ENCODE measurements around the gene L3MBTL4.

Gene L3MBTL4

DNA sequence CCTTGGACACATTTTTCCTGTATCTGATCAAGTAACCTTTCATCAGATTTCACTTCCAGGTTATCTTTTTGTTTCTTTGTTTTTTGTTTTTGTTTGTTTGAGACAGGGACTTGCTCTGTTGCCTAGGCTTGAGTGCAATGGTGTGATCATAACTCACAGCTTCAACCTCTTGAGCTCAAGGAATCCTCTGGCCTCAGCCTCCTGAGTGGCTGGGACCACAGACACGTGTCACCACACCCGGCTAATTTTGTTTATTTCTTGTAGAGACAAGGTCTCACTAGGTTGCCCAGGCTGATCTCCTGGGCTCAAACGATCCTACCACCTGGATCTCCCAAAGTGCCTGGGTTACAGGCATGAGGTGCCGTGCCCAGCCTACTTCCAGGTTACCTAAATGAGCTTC, 124.9 kb downstream of the L3MBTL4 start:
- no peak overlapping the region for H3K4me3 ChIP-seq
- no peak overlapping the region for H3K27ac ChIP-seq
- TF ChIP-seq, protein P1, sequence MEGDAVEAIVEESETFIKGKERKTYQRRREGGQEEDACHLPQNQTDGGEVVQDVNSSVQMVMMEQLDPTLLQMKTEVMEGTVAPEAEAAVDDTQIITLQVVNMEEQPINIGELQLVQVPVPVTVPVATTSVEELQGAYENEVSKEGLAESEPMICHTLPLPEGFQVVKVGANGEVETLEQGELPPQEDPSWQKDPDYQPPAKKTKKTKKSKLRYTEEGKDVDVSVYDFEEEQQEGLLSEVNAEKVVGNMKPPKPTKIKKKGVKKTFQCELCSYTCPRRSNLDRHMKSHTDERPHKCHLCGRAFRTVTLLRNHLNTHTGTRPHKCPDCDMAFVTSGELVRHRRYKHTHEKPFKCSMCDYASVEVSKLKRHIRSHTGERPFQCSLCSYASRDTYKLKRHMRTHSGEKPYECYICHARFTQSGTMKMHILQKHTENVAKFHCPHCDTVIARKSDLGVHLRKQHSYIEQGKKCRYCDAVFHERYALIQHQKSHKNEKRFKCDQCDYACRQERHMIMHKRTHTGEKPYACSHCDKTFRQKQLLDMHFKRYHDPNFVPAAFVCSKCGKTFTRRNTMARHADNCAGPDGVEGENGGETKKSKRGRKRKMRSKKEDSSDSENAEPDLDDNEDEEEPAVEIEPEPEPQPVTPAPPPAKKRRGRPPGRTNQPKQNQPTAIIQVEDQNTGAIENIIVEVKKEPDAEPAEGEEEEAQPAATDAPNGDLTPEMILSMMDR (IDR thresholded peaks at IDR 0.05): no peak
- DNase-seq (ENCODE audit: low spot score): no peak

DNA sequence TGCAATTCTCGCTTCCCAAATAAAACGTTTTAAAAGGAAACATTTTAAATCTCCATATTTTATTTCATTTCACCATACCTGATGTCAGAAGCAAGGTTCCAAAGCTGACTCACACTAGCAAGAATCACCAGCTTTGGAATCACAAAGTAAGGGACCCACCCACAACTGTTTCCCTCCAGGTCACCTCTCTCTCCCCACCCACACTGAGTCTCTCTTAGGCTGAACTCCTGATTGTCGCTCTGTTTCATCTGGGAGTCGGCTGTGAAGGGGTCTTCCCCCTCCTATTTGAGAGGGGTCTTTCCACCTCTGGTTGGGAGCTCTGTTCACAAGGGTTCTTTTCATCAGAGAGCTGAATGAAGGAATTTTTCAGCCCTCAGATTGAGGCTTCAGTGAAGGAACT, 128.1 kb downstream of the L3MBTL4 start:
- no peak overlapping the region for H3K4me3 ChIP-seq
- TF ChIP-seq, protein P1 (IDR thresholded peaks at IDR 0.05): no peak
- no peak for DNase-seq (ENCODE audit: low spot score)
- H3K27ac ChIP-seq: no peak overlapping the region

DNA sequence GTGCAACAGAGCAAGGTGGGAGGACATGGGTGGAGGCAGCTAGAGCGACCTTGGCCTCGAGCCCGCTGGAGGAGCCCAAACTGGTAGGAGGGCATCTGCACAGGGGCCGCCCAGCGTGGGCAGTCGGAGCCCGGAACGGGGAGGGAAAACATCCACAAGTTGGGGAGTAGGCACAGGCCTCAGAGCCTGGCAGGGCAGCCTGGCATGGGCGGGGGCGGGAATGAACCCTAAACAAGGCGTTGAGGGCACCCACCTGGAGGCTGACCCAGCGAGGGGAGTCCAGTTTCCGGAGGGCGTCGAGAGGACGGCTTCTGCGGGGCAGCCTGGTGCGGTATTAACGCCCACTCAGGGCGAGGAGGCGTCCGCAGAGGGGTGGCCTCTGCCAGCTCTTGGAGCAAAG, 129.9 kb downstream of the L3MBTL4 start:
- Histone ChIP-seq H3K27ac (no peak overlapping the region), H3K4me3 (no peak overlapping the region)
- TF ChIP-seq, protein P1 (IDR thresholded peaks at IDR 0.05): no peak
- DNase-seq (ENCODE audit: low spot score): no peak

DNA sequence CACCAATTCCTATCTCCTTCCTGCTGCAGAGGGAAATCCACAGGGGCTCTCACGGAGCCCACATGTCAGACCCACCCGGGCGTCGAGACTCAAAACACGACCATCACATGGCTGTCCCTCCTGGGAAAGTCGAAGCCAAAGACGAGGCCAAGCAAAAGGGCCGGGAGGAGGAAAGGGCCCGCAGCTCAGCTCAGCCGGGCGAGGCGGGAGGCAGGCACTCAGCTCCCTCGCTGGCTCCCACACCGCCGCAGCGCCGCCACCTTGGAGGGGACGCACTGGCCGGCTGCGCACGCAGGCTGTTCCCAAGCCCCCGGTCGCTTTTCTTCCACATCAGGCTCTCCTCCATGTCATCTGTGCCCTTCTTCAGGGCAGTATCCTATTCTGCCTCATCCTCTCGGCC, 130.4 kb downstream of the L3MBTL4 start:
- no peak for DNase-seq (ENCODE audit: low spot score)
- no peak overlapping the region for H3K4me3 ChIP-seq
- H3K27ac ChIP-seq: no peak overlapping the region
- TF ChIP-seq, protein P1 (IDR thresholded peaks at IDR 0.05): no peak

DNA sequence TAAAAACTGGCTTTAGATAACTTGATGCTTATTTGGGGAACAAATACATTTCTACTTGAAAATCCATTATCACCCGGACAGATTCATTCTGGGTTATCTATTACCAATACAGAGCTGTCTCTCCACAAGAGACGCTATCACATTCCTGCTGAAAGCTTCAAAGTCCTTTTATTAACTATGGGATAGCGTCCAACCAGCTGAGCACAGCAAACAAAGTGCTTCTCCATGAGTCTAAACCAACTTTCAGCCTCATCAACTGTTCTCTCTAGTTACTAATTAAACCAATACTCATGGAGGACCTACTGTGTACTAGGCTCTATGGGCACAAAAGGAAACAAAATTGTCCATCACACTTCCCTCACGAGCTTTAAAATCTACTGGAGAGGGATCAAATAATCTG, 132.8 kb downstream of the L3MBTL4 start:
- Histone ChIP-seq H3K4me3 (no peak overlapping the region), H3K27ac (no peak overlapping the region)
- TF ChIP-seq, protein P1 (IDR thresholded peaks at IDR 0.05): no peak
- DNase-seq (ENCODE audit: low spot score): no peak

DNA sequence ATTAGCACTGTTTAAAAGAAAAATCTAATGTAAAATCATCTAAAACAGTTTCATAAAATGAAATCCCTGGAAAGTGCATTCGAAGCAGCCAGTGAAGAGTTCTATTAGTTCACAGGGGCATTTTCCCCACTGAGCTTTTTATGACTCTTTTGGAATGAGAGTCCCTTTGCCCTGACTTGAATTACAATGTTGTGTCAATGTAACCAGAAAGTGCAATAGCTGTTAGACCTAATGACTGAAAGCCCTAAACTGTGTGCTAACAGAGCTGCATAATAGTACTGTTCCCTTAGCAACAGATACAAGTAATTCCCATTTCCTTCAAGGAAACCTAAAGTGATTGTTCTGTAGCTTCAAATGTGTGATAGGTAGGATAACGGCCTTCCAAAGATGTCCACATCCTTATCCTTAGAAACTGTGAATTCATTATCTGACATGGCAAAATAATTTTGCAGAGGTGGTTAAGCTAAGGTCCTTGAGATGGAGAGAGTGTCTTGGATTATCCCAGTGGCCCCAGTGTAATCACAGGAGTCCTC, 134.4 kb downstream of the L3MBTL4 start:
- TF ChIP-seq, protein P1 (IDR thresholded peaks at IDR 0.05): no peak
- Histone ChIP-seq H3K4me3 (no peak overlapping the region), H3K27ac (no peak overlapping the region)
- no peak for DNase-seq (ENCODE audit: low spot score)

DNA sequence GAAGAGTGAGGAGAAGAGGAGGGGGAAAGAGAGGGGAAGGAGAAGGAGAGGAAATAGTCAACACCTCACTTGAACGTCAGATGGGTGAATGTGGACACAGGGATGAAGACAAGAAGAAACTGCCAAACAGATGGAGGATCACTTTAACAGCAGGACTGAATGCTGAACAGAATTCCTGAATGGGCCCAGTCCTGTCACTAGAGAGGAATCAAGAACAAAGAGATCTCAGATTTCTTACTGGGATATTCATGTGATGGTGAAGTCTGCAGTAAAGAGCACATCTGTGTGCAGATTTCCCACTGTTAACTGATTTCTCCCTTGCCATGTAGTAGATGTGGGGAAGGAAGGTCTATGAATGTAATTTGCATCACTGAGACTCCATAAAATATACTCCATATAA, 135.4 kb downstream of the L3MBTL4 start:
- DNase-seq (ENCODE audit: low spot score): no peak
- TF ChIP-seq, protein P1 (IDR thresholded peaks at IDR 0.05): no peak

More for the DNA sequence above, 135.4 kb downstream of the L3MBTL4 start:
- Histone ChIP-seq H3K4me3 (no peak overlapping the region), H3K27ac (no peak overlapping the region)

Measured in coronary artery (tissue), 2 donors.